Nephron progenitor cell (in vitro differentiated cells): ENCODE measurements around the gene SLC16A1.
A peak's percentile ranks its signal among the peaks of the same experiment; 100 is the strongest.

Experiments
- DNase-seq: peaks from one replicate; pipeline ENCODE4 v3.0.0; 2021
- H3K27ac Mint-ChIP-seq: 2 replicates; pipeline ENCODE4 v1.8.0; 2021; ENCODE audit warnings: mild to moderate bottlenecking, moderate library complexity, mixed read lengths
- H3K27me3 Mint-ChIP-seq: 2 replicates; pipeline ENCODE4 v1.8.0; 2021; ENCODE audit warnings: mild to moderate bottlenecking, low read depth, mixed read lengths; ENCODE audit not compliant: poor library complexity
- H3K36me3 Mint-ChIP-seq: 2 replicates; pipeline ENCODE4 v1.8.0; 2021; ENCODE audit warnings: low read depth, mixed read lengths
- H3K4me1 Mint-ChIP-seq: 2 replicates; pipeline ENCODE4 v1.8.0; 2021; ENCODE audit warnings: mixed read lengths
- H3K4me3 Mint-ChIP-seq: 2 replicates; pipeline ENCODE4 v1.8.0; 2021; ENCODE audit warnings: mild to moderate bottlenecking, moderate library complexity, mixed read lengths
- H3K9me3 Mint-ChIP-seq: 2 replicates; pipeline ENCODE4 v1.8.0; 2021; ENCODE audit warnings: mild to moderate bottlenecking, moderate library complexity, mixed read lengths
- CTCF ChIP-seq: fragments of 200-600 bp; sonication (generic); IDR thresholded peaks from 2 replicates; pipeline ENCODE4 v1.5.0; 2021; ENCODE audit warnings: antibody characterized with exemption

Gene SLC16A1

GRCh38 chr1:112937495-112937894 lies 18.5 kb downstream of the SLC16A1 start:
- Mint-ChIP-seq H3K27me3 (no peaks in the 10 kb centered on the region), H3K9me3 (no peaks in the 10 kb centered on the region), H3K4me3 (no peak overlapping the region), H3K36me3 (peaks cover 50% of the 10 kb centered on the region), H3K27ac (peak overlapping the region; percentile 89), H3K4me1 (peaks cover 23% of the 10 kb centered on the region)
- TF ChIP-seq CTCF = no peak
- DNase-seq = no peak

GRCh38 chr1:112937070-112937469 lies 18.9 kb downstream of the SLC16A1 start:
- DNase-seq = no peak
- H3K27ac Mint-ChIP-seq = no peak overlapping the region

GRCh38 chr1:112935461-112936111 lies 20.4 kb downstream of the SLC16A1 start:
- no peak for DNase-seq
- Mint-ChIP-seq H3K4me3 (no peak overlapping the region), H3K9me3 (no peaks in the 10 kb centered on the region), H3K27me3 (no peaks in the 10 kb centered on the region), H3K36me3 (peaks cover 45% of the 10 kb centered on the region), H3K4me1 (peaks cover 23% of the 10 kb centered on the region), H3K27ac (no peak overlapping the region)
- TF ChIP-seq CTCF = no peak

More at GRCh38 chr1:112937070-112937469, 18.9 kb downstream of the SLC16A1 start:
- Mint-ChIP-seq H3K27me3 (no peaks in the 10 kb centered on the region), H3K4me1 (peaks cover 23% of the 10 kb centered on the region), H3K36me3 (peaks cover 50% of the 10 kb centered on the region), H3K9me3 (no peaks in the 10 kb centered on the region), H3K4me3 (no peak overlapping the region)
- no peak for TF ChIP-seq CTCF

- no peak for DNase-seq
- Mint-ChIP-seq H3K27me3 (no peaks in the 10 kb centered on the region), H3K27ac (peak overlapping the region; percentile 76), H3K4me1 (peaks cover 18% of the 10 kb centered on the region), H3K4me3 (no peak overlapping the region), H3K36me3 (peaks cover 44% of the 10 kb centered on the region), H3K9me3 (no peaks in the 10 kb centered on the region)
- TF ChIP-seq CTCF = no peak
Measured at GRCh38 chr1:112934577-112934976, 21.4 kb downstream of the SLC16A1 start.

GRCh38 chr1:112933820-112934571 lies 22.0 kb downstream of the SLC16A1 start:
- no peaks in the 10 kb centered on the region for H3K27me3 Mint-ChIP-seq
- H3K36me3 Mint-ChIP-seq = peaks cover 40% of the 10 kb centered on the region
- no peak for DNase-seq
- no peak for TF ChIP-seq CTCF
- no peaks in the 10 kb centered on the region for H3K9me3 Mint-ChIP-seq
- H3K4me1 Mint-ChIP-seq = peaks cover 13% of the 10 kb centered on the region
- no peak overlapping the region for H3K4me3 Mint-ChIP-seq
- peak overlapping the region; percentile 76 for H3K27ac Mint-ChIP-seq
